ENCODE results near the gene CHRNE.

- TF ChIP-seq EZH2 (IDR thresholded peaks at IDR 0.05; ENCODE audit: low read depth, unreplicated experiment) (no peak), CTCF (conservative IDR thresholded peaks at IDR 0.05; ENCODE audit: low read depth in 2 of 2) (no peak), NANOG (IDR thresholded peaks at IDR 0.05; ENCODE audit: borderline replicate concordance) (no peak), ZNF114 (CRISPR knock-in tag; IDR thresholded peaks at IDR 0.05) (no peak)
Measured at GRCh38 chr17:4938688-4939545, 36.0 kb upstream of the CHRNE start.
